Measurements from ENCODE around the gene ADARB2.

The ADARB2 gene

GRCh38 chr10:1642600-1643160 is 94.6 kb downstream of the ADARB2 start:
- no peak for TF ChIP-seq PAX5 (IDR thresholded peaks at IDR 0.05; ENCODE audit: insufficient read depth, low read length, severe bottlenecking)
- TF ChIP-seq TAF1 (IDR thresholded peaks at IDR 0.05; ENCODE audit: low read depth, low read length) = no peak
- no peak for TF ChIP-seq SPI1 (IDR thresholded peaks at IDR 0.05; ENCODE audit: low read depth, low read length)
- TF ChIP-seq POU2F2 (IDR thresholded peaks at IDR 0.05; ENCODE audit: low read depth, low read length) = no peak
- TF ChIP-seq POLR2A (IDR thresholded peaks at IDR 0.05; ENCODE audit: low read depth, low read length) = no peak
- no peak for TF ChIP-seq POLR2AphosphoS5 (IDR thresholded peaks at IDR 0.05; ENCODE audit: low read depth, low read length)
- peak; percentile 51 for FAIRE-seq
- DNase-seq (ENCODE audit: insufficient read length, low spot score) = no peak

GRCh38 chr10:1641402-1641801 is 95.9 kb downstream of the ADARB2 start:
- FAIRE-seq (no peak), DNase-seq (ENCODE audit: insufficient read length, low spot score) (no peak)
- TF ChIP-seq PAX5 (IDR thresholded peaks at IDR 0.05; ENCODE audit: insufficient read depth, low read length, severe bottlenecking) (no peak), POLR2A (IDR thresholded peaks at IDR 0.05; ENCODE audit: low read depth, low read length) (no peak), SPI1 (IDR thresholded peaks at IDR 0.05; ENCODE audit: low read depth, low read length) (no peak), POU2F2 (IDR thresholded peaks at IDR 0.05; ENCODE audit: low read depth, low read length) (no peak), POLR2AphosphoS5 (IDR thresholded peaks at IDR 0.05; ENCODE audit: low read depth, low read length) (no peak), TAF1 (IDR thresholded peaks at IDR 0.05; ENCODE audit: low read depth, low read length) (no peak)

DNA sequence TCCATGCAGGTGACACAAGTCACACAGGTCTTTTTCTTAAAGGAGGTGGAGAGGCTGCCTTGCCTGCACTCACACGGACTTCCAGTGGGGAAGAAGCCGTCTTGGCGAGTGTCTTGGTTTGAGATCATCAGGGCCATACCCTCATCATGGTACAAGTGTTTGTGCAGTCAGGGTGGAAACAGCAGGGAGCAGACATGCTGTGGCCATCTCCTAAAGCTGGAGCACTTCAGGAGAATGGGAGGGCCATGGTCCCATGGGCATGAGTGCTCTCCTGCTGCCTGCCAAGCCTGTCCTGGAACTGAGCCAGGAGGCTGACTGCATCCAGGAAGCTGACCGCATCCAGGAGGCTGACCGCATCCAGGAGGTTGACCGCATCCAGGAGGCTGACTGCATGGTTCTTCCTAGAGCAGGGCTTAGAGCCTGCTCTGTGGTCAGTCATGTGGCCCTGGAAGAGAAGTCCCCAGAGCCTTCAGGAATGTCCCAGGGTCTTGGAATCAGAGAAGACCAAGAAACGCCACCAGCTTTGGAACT is 98.4 kb downstream of the ADARB2 start:
- DNase-seq (ENCODE audit: insufficient read length, low spot score) (no peak), FAIRE-seq (no peak)
- TF ChIP-seq POU2F2 (IDR thresholded peaks at IDR 0.05; ENCODE audit: low read depth, low read length) (no peak), POLR2AphosphoS5 (IDR thresholded peaks at IDR 0.05; ENCODE audit: low read depth, low read length) (no peak), PAX5 (IDR thresholded peaks at IDR 0.05; ENCODE audit: insufficient read depth, low read length, severe bottlenecking) (no peak), SPI1 (IDR thresholded peaks at IDR 0.05; ENCODE audit: low read depth, low read length) (no peak), POLR2A (IDR thresholded peaks at IDR 0.05; ENCODE audit: low read depth, low read length) (no peak), TAF1 (IDR thresholded peaks at IDR 0.05; ENCODE audit: low read depth, low read length) (no peak)

GRCh38 chr10:1635340-1635739 is 102.0 kb downstream of the ADARB2 start:
- TF ChIP-seq POLR2A (IDR thresholded peaks at IDR 0.05; ENCODE audit: low read depth, low read length) (no peak), SPI1 (IDR thresholded peaks at IDR 0.05; ENCODE audit: low read depth, low read length) (no peak), POU2F2 (IDR thresholded peaks at IDR 0.05; ENCODE audit: low read depth, low read length) (no peak), PAX5 (IDR thresholded peaks at IDR 0.05; ENCODE audit: insufficient read depth, low read length, severe bottlenecking) (no peak), TAF1 (IDR thresholded peaks at IDR 0.05; ENCODE audit: low read depth, low read length) (no peak), POLR2AphosphoS5 (IDR thresholded peaks at IDR 0.05; ENCODE audit: low read depth, low read length) (no peak)
- FAIRE-seq (no peak), DNase-seq (ENCODE audit: insufficient read length, low spot score) (no peak)

DNA sequence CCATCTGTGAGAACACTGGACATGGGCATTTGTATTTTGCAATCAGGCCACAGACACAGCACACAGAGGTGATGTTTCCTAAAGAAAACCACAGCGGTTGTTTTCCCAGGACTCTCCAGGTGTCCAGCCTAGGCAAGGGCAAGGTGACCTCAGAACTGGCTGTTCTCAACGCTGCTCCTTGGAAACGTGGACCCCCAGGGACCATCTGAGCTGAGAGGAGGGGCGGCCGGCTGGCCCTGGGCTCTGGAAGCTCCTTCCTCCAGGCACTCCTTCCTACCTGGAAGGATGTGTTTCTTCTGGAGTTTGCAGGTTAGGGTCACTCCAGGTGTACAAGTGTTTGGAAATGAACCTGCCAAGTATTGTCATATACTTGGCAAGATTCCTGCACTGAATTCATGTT is 103.1 kb downstream of the ADARB2 start:
- TF ChIP-seq POLR2A (IDR thresholded peaks at IDR 0.05; ENCODE audit: low read depth, low read length) (no peak), PAX5 (IDR thresholded peaks at IDR 0.05; ENCODE audit: insufficient read depth, low read length, severe bottlenecking) (no peak), SPI1 (IDR thresholded peaks at IDR 0.05; ENCODE audit: low read depth, low read length) (no peak), POLR2AphosphoS5 (IDR thresholded peaks at IDR 0.05; ENCODE audit: low read depth, low read length) (no peak), TAF1 (IDR thresholded peaks at IDR 0.05; ENCODE audit: low read depth, low read length) (no peak)
- FAIRE-seq = no peak
- no peak for DNase-seq (ENCODE audit: insufficient read length, low spot score)

DNA sequence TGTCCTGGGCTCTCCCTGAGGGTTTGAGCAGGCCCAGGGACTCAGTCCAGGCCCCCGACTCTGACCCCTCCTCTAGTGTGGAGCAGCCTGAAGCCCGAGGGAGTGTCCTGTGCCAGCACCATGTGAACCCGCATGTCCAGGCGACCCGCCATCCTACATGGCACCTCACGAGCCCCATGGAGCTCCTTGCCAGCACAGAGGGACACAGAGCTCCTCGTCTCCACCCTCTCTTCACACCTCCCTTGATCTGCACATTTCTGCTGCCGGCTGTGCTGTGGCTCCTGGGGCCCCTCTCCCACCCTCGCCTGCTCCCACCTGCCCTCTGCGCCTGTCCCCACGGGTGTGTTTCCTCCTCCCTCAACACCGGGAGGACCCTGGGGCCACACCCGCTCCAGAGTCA is 103.5 kb downstream of the ADARB2 start:
- TF ChIP-seq SPI1 (IDR thresholded peaks at IDR 0.05; ENCODE audit: low read depth, low read length) = no peak
- no peak for TF ChIP-seq TAF1 (IDR thresholded peaks at IDR 0.05; ENCODE audit: low read depth, low read length)
- TF ChIP-seq POLR2AphosphoS5 (IDR thresholded peaks at IDR 0.05; ENCODE audit: low read depth, low read length) = no peak
- TF ChIP-seq PAX5 (IDR thresholded peaks at IDR 0.05; ENCODE audit: insufficient read depth, low read length, severe bottlenecking) = no peak
- no peak for TF ChIP-seq POU2F2 (IDR thresholded peaks at IDR 0.05; ENCODE audit: low read depth, low read length)
- no peak for TF ChIP-seq POLR2A (IDR thresholded peaks at IDR 0.05; ENCODE audit: low read depth, low read length)
- DNase-seq (ENCODE audit: insufficient read length, low spot score) (no peak), FAIRE-seq (no peak)

DNA sequence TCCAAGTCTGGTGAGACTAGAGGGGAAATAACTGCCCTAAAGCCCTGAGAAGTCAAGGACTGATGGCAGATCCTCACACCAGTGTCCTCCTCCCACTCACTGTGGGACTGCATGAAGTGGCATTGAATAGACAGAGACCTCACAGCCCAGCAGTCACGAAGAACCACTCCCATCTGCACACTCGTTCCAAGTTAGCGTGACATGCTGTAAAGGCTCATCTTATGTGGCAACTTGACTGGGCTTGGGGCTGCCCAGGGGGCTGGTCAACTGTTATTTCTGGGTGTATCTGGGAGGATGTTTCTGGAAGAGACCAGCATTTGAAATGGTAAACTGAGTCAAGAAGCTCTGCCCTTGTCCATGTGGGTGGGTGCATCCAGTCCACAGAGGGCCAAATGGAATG is 104.7 kb downstream of the ADARB2 start:
- FAIRE-seq (no peak), DNase-seq (ENCODE audit: insufficient read length, low spot score) (no peak)
- TF ChIP-seq TAF1 (IDR thresholded peaks at IDR 0.05; ENCODE audit: low read depth, low read length) (no peak), POLR2AphosphoS5 (IDR thresholded peaks at IDR 0.05; ENCODE audit: low read depth, low read length) (no peak), POU2F2 (IDR thresholded peaks at IDR 0.05; ENCODE audit: low read depth, low read length) (no peak), SPI1 (IDR thresholded peaks at IDR 0.05; ENCODE audit: low read depth, low read length) (no peak), PAX5 (IDR thresholded peaks at IDR 0.05; ENCODE audit: insufficient read depth, low read length, severe bottlenecking) (no peak), POLR2A (IDR thresholded peaks at IDR 0.05; ENCODE audit: low read depth, low read length) (no peak)

GRCh38 chr10:1632141-1632540 is 105.2 kb downstream of the ADARB2 start:
- no peak for TF ChIP-seq SPI1 (IDR thresholded peaks at IDR 0.05; ENCODE audit: low read depth, low read length)
- no peak for TF ChIP-seq TAF1 (IDR thresholded peaks at IDR 0.05; ENCODE audit: low read depth, low read length)
- TF ChIP-seq PAX5 (IDR thresholded peaks at IDR 0.05; ENCODE audit: insufficient read depth, low read length, severe bottlenecking) = no peak
- TF ChIP-seq POLR2AphosphoS5 (IDR thresholded peaks at IDR 0.05; ENCODE audit: low read depth, low read length) = no peak
- no peak for TF ChIP-seq POU2F2 (IDR thresholded peaks at IDR 0.05; ENCODE audit: low read depth, low read length)
- no peak for TF ChIP-seq POLR2A (IDR thresholded peaks at IDR 0.05; ENCODE audit: low read depth, low read length)
- peak; percentile 76 for FAIRE-seq
- no peak for DNase-seq (ENCODE audit: insufficient read length, low spot score)

DNA sequence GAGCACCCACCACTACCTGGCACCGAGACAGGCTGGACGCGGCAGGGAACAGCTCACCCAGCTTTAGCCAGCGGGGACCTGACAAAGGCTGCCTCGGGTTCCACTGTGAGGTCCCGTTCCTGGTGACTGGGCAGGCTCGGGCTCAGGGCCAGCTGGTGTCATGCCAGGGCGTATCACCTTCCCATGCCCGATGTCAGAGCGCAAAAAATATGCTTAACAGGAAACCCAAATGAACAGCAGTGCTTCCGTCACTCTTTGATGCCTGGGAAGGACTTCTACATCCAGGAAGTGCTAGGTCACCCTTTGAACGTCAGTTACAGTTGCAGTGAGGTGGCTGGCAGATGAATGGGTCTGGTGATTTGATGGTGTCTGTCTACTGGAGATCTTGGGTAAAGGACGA is 106.0 kb downstream of the ADARB2 start:
- DNase-seq (ENCODE audit: insufficient read length, low spot score) (no peak), FAIRE-seq (no peak)
- TF ChIP-seq POLR2A (IDR thresholded peaks at IDR 0.05; ENCODE audit: low read depth, low read length) (no peak), TAF1 (IDR thresholded peaks at IDR 0.05; ENCODE audit: low read depth, low read length) (no peak), PAX5 (IDR thresholded peaks at IDR 0.05; ENCODE audit: insufficient read depth, low read length, severe bottlenecking) (no peak), SPI1 (IDR thresholded peaks at IDR 0.05; ENCODE audit: low read depth, low read length) (no peak)

GRCh38 chr10:1630304-1630703 is 107.0 kb downstream of the ADARB2 start:
- DNase-seq (ENCODE audit: insufficient read length, low spot score) (no peak), FAIRE-seq (no peak)
- TF ChIP-seq PAX5 (IDR thresholded peaks at IDR 0.05; ENCODE audit: insufficient read depth, low read length, severe bottlenecking) = no peak
- no peak for TF ChIP-seq POLR2A (IDR thresholded peaks at IDR 0.05; ENCODE audit: low read depth, low read length)
- TF ChIP-seq POLR2AphosphoS5 (IDR thresholded peaks at IDR 0.05; ENCODE audit: low read depth, low read length) = no peak
- TF ChIP-seq TAF1 (IDR thresholded peaks at IDR 0.05; ENCODE audit: low read depth, low read length) = no peak
- no peak for TF ChIP-seq SPI1 (IDR thresholded peaks at IDR 0.05; ENCODE audit: low read depth, low read length)
- TF ChIP-seq POU2F2 (IDR thresholded peaks at IDR 0.05; ENCODE audit: low read depth, low read length) = no peak
